GM15510 (cell line): ENCODE results near the gene MMP1.

ENCODE experiments used
- POLR2A ChIP-seq: IDR thresholded peaks from 3 replicates; pipeline ENCODE4 v1.6.1; 2011; ENCODE audit warnings: borderline replicate concordance; ENCODE audit not compliant: insufficient read length; ENCODE audit errors: extremely low read depth

MMP1 gene

GRCh38 chr11:102824556-102824955 is 26.6 kb upstream of the MMP1 start:
- no peak for TF ChIP-seq POLR2A

- TF ChIP-seq POLR2A = no peak
Measured at GRCh38 chr11:102819491-102819890, 21.5 kb upstream of the MMP1 start.

- no peak for TF ChIP-seq POLR2A
Measured at GRCh38 chr11:102813484-102813883, 15.5 kb upstream of the MMP1 start.

- no peak for TF ChIP-seq POLR2A
Measured at GRCh38 chr11:102812188-102812587, 14.2 kb upstream of the MMP1 start.

GRCh38 chr11:102810950-102811660 is 13.1 kb upstream of the MMP1 start:
- no peak for TF ChIP-seq POLR2A

- TF ChIP-seq POLR2A = no peak
Measured at GRCh38 chr11:102809971-102810370, 12.0 kb upstream of the MMP1 start.

- TF ChIP-seq POLR2A = no peak
Measured at GRCh38 chr11:102807921-102808320, 10.0 kb upstream of the MMP1 start.

- no peak for TF ChIP-seq POLR2A
Measured at GRCh38 chr11:102806296-102806695, 8.3 kb upstream of the MMP1 start.

- TF ChIP-seq POLR2A = no peak
Measured at GRCh38 chr11:102802341-102802740, 4.4 kb upstream of the MMP1 start.

- no peak for TF ChIP-seq POLR2A
Measured at GRCh38 chr11:102800767-102801166, 2.8 kb upstream of the MMP1 start.

- no peak for TF ChIP-seq POLR2A
Measured at GRCh38 chr11:102799681-102800340, 1.9 kb upstream of the MMP1 start.

- no peak for TF ChIP-seq POLR2A
Measured at GRCh38 chr11:102794382-102794781, 3.6 kb downstream of the MMP1 start.

GRCh38 chr11:102793677-102794290 is 4.2 kb downstream of the MMP1 start:
- TF ChIP-seq POLR2A = no peak

- TF ChIP-seq POLR2A = no peak
Measured at GRCh38 chr11:102792604-102793003, 5.4 kb downstream of the MMP1 start.

GRCh38 chr11:102791271-102792036 is 6.5 kb downstream of the MMP1 start:
- no peak for TF ChIP-seq POLR2A
